IMR-90 (cell line): ENCODE measurements around the gene PAM. TPM values are rescaled to one million over a fixed set of nuclear protein-coding genes. Genes with fewer than 3 reads are reported as not detected.

Experiments used
- ATAC-seq: fragments of 200-7000 bp; cut with Tn5 transposase; 2 replicates; pipeline ENCODE4 v1.9.1; 2020; ENCODE audit warnings: low read depth, mild to moderate bottlenecking, moderate library complexity
- BruUV-seq: library from RNA; stranded (reverse); fragments of 400-500 nt; replicated peaks from 2 replicates; lab custom pipeline; 2021; lab: Mats Ljungman, UMichigan
- CTCF ChIA-PET: fragments of 300-600 bp; formaldehyde crosslinking; extraction: SDS; loops from one replicate; lab custom pipeline; 2021; ENCODE audit warnings: antibody characterized with exemption; lab: Yijun Ruan, JAX
- POLR2A ChIA-PET: fragments of 300-600 bp; sonication (Branson Sonifier 250); formaldehyde crosslinking; loops from one replicate; lab custom pipeline; 2022; ENCODE audit warnings: antibody characterized with exemption; ENCODE audit not compliant: unreplicated experiment; lab: Charles Lee
- DNase-seq: peaks from one replicate; pipeline ENCODE4 v3.0.0; 2013
- H2AFZ ChIP-seq: replicated peaks from 2 replicates; pipeline ENCODE3; 2013; ENCODE audit warnings: low read length, mild to moderate bottlenecking; ENCODE audit not compliant: poor library complexity
- H2AK5ac ChIP-seq: 2 replicates; pipeline ENCODE4 v1.6.1; 2013; ENCODE audit warnings: low read depth, low read length, inconsistent platforms
- H2AK9ac ChIP-seq: replicated peaks from 2 replicates; pipeline ENCODE3; 2013; ENCODE audit warnings: mild to moderate bottlenecking, low read depth, low read length, moderate library complexity; ENCODE audit not compliant: poor library complexity
- H2BK120ac ChIP-seq: 2 replicates; pipeline ENCODE4 v1.6.1; 2013; ENCODE audit warnings: low read depth, low read length, inconsistent platforms
- H2BK15ac ChIP-seq: 3 replicates; pipeline ENCODE4 v1.6.1; 2013; ENCODE audit warnings: low read depth, low read length, inconsistent platforms
- H2BK20ac ChIP-seq: 2 replicates; pipeline ENCODE4 v1.6.1; 2013; ENCODE audit warnings: low read depth, mild to moderate bottlenecking, inconsistent platforms, low read length, moderate library complexity
- H2BK5ac ChIP-seq: 2 replicates; pipeline ENCODE4 v1.6.1; 2013; ENCODE audit warnings: mild to moderate bottlenecking, low read depth, low read length, inconsistent platforms; ENCODE audit not compliant: poor library complexity, severe bottlenecking
- H3K14ac ChIP-seq: replicated peaks from 2 replicates; pipeline ENCODE4 v1.6.1; 2013; ENCODE audit warnings: low read depth, low read length, inconsistent platforms
- H3K18ac ChIP-seq: 2 replicates; pipeline ENCODE4 v1.6.1; 2013; ENCODE audit warnings: low read depth, low read length, control low read depth
- H3K23ac ChIP-seq: 2 replicates; pipeline ENCODE4 v1.6.1; 2013; ENCODE audit warnings: low read depth, low read length, inconsistent platforms
- H3K27ac ChIP-seq: 2 replicates; pipeline ENCODE4 v1.5.1; 2013; ENCODE audit warnings: mild to moderate bottlenecking, control low read depth, low read length; ENCODE audit not compliant: insufficient read depth
- H3K27me3 ChIP-seq: 2 replicates; pipeline ENCODE4 v1.6.1; 2013; ENCODE audit warnings: low read length; ENCODE audit not compliant: control insufficient read depth, insufficient read depth
- H3K36me3 ChIP-seq: 2 replicates; pipeline ENCODE4 v1.6.1; 2013; ENCODE audit warnings: low read length, mixed read lengths; ENCODE audit not compliant: control insufficient read depth, insufficient read depth
- H3K4ac ChIP-seq: 2 replicates; pipeline ENCODE4 v1.6.1; 2013; ENCODE audit warnings: low read depth, low read length, inconsistent platforms
- H3K4me1 ChIP-seq: 2 replicates; pipeline ENCODE4 v1.6.1; 2013; ENCODE audit warnings: low read length, mixed read lengths; ENCODE audit not compliant: control insufficient read depth, insufficient read depth
- H3K4me2 ChIP-seq: 2 replicates; pipeline ENCODE4 v1.6.1; 2013; ENCODE audit warnings: low read depth, mild to moderate bottlenecking, control low read depth, low read length, moderate library complexity
- H3K4me3 ChIP-seq: 2 replicates; pipeline ENCODE4 v1.5.1; 2013; ENCODE audit warnings: low read depth, mild to moderate bottlenecking, control low read depth, low read length, moderate library complexity; ENCODE audit not compliant: insufficient read depth
- H3K56ac ChIP-seq: 2 replicates; pipeline ENCODE4 v1.6.1; 2013; ENCODE audit warnings: low read length, inconsistent platforms; ENCODE audit not compliant: insufficient read depth; ENCODE audit errors: extremely low read depth
- H3K79me1 ChIP-seq, 2 experiments: 2 replicates each; pipeline ENCODE4 v1.6.1; 2013; ENCODE audit warnings: low read length in 2 of 2, inconsistent platforms in 1 of 2, low read depth in 1 of 2
- H3K9ac ChIP-seq: 2 replicates; pipeline ENCODE4 v1.6.1; 2013; ENCODE audit warnings: low read depth, low read length, control low read depth
- H3K9me1 ChIP-seq: 2 replicates; pipeline ENCODE4 v1.6.1; 2013; ENCODE audit warnings: low read length, inconsistent platforms; ENCODE audit not compliant: insufficient read depth
- H3K9me3 ChIP-seq: 2 replicates; pipeline ENCODE4 v1.6.1; 2013; ENCODE audit warnings: low read length; ENCODE audit not compliant: control insufficient read depth, insufficient read depth
- H4K20me1 ChIP-seq: 2 replicates; pipeline ENCODE4 v1.6.1; 2013; ENCODE audit warnings: low read length, inconsistent platforms; ENCODE audit not compliant: insufficient read depth
- H4K5ac ChIP-seq: 2 replicates; pipeline ENCODE4 v1.6.1; 2013; ENCODE audit warnings: mild to moderate bottlenecking, low read depth, low read length, control low read depth
- H4K8ac ChIP-seq, 2 experiments: 2 replicates each; pipeline ENCODE4 v1.6.1; 2013; ENCODE audit warnings: low read depth in 2 of 2, low read length in 2 of 2, control low read depth in 1 of 2, inconsistent platforms in 1 of 2
- H4K91ac ChIP-seq: 2 replicates; pipeline ENCODE4 v1.6.1; 2013; ENCODE audit warnings: low read depth, low read length, inconsistent platforms; ENCODE audit not compliant: insufficient read depth
- BHLHE40 ChIP-seq: fragments of 150-350 bp; IDR thresholded peaks from 2 replicates; pipeline ENCODE4 v1.6.1; 2016; ENCODE audit warnings: mild to moderate bottlenecking, low read depth, low read length
- CEBPB ChIP-seq: IDR thresholded peaks from 2 replicates; pipeline ENCODE4 v1.6.1; 2012; ENCODE audit warnings: low read depth, low read length, improper control_type of control experiment
- CHD1 ChIP-seq: IDR thresholded peaks from 2 replicates; pipeline ENCODE4 v1.6.1; 2012; ENCODE audit warnings: low read depth, low read length, improper control_type of control experiment
- ELK1 ChIP-seq: fragments of 150-350 bp; IDR thresholded peaks from 2 replicates; pipeline ENCODE4 v1.6.1; 2016; ENCODE audit warnings: low read depth, mild to moderate bottlenecking, low read length, moderate library complexity, borderline replicate concordance
- MXI1 ChIP-seq: IDR thresholded peaks from 2 replicates; pipeline ENCODE4 v1.6.1; 2012; ENCODE audit warnings: low read depth, mild to moderate bottlenecking, low read length, moderate library complexity, borderline replicate concordance
- NFE2L2 ChIP-seq: fragments of 150-350 bp; IDR thresholded peaks from 2 replicates; pipeline ENCODE4 v1.6.1; 2016; ENCODE audit warnings: low read depth, mild to moderate bottlenecking, low read length
- POLR2A ChIP-seq: IDR thresholded peaks from 2 replicates; pipeline ENCODE4 v1.6.1; 2012; ENCODE audit warnings: mild to moderate bottlenecking, low read depth, low read length
- WGBS, 2 experiments: methylation state at CpG; one replicate each; pipeline versions ENCODE4 v1.1.5 to v1.1.7; 2013; ENCODE audit warnings: missing lambda C conversion rate in 2 of 2; ENCODE audit not compliant: insufficient read length in 1 of 2; ENCODE audit errors: extremely low coverage in 2 of 2; 5-methylcytosine and 5-hydroxymethylcytosine counted together
- dilution Hi-C: fragments of 300-500 bp; cut with HindIII; formaldehyde crosslinking; loops from one replicate; pipeline ENCODE4 v1.14.3; 2018; ENCODE audit warnings: low sequenced_read_pairs; ENCODE audit not compliant: unreplicated experiment
- in situ Hi-C: fragments of 300-500 bp; cut with MboI; formaldehyde crosslinking; loops from 3 replicates; pipeline ENCODE4 v1.14.3; 2019; ENCODE audit warnings: low sequenced_read_pairs, inconsistent platforms, mixed read lengths
- intact Hi-C: fragments of 100-400 bp; cut with micrococcal nuclease; formaldehyde crosslinking; loops from 2 replicates; pipeline ENCODE4 v1.10.0; 2022
- polyA plus RNA-seq, 3 experiments: library from polyadenylated mRNA; depleted of rRNA; stranded (reverse); fragments of >200 nt; gene quantifications; 2 replicates each; pipeline ENCODE4 v1.2.3, GENCODE V29; 2012; ENCODE audit warnings: low replicate concordance in 1 of 3
- total RNA-seq: library from RNA; depleted of rRNA; stranded (reverse); fragments of >200 nt; gene quantifications from 2 replicates; pipeline ENCODE4 v1.2.3, GENCODE V29; 2012

Gene PAM
- total and polyA plus RNA-seq, 2 of the 4 experiments (the other 2 are of a cell fraction), result 115 to 179 TPM

- Histone ChIP-seq H3K4me1 (no peaks in the 10 kb centered on the region), H3K9me1 (peaks cover 2% of the 10 kb centered on the region; the same call in 1 of the 2 replicates), H3K27ac (no peak overlapping the region), H2BK15ac (no peak overlapping the region), H3K4me2 (no peak overlapping the region), H3K79me1 (peaks cover 6 to 15% of the 10 kb centered on the region in 2 experiments), H2BK20ac (no peak overlapping the region), H3K18ac (no peak overlapping the region), H2AK9ac (no peak overlapping the region), H3K23ac (no peak overlapping the region), H3K4ac (no peak overlapping the region), H3K27me3 (no peaks in the 10 kb centered on the region), H2BK5ac (no peak overlapping the region), H4K8ac (no peak overlapping the region), H4K20me1 (no peaks in the 10 kb centered on the region), H3K14ac (no peak overlapping the region), H3K4me3 (no peak overlapping the region), H2AK5ac (no peak overlapping the region), H4K5ac (no peak overlapping the region), H3K9ac (no peak overlapping the region), H3K36me3 (peaks cover 7% of the 10 kb centered on the region), H4K91ac (no peak overlapping the region), H2AFZ (no peak overlapping the region), H3K9me3 (no peaks in the 10 kb centered on the region), H3K56ac (no peak overlapping the region), H2BK120ac (no peak overlapping the region)
- DNase-seq (no peak), ATAC-seq (no peak)
- ChIA-PET POLR2A (no interaction called here), CTCF (no interaction called here)
- intact Hi-C loops (no loop called here), dilution Hi-C loops (no loop called here), in situ Hi-C loops (no loop called here)
- WGBS, 2 experiments, result 83% methylated on average over 2 of the region's 11 CpGs; no CpG with 5 or more reads in 1 of the 2 experiments
- TF ChIP-seq CEBPB (no peak), CHD1 (no peak), ELK1 (no peak), MXI1 (no peak), NFE2L2 (no peak), BHLHE40 (no peak), POLR2A (0 out of 2 replicates have a peak, but pooled peaks have one; percentile 1)
- BruUV-seq, result no TSS peak
These were observed 118.4 kb downstream of the PAM start for GRCh38 chr5:102873379-102873932.
